Activated effector memory CD4-positive, alpha-beta T cell treated with Interleukin-2 at 50 U/mL for 16 hours (primary cell): ENCODE measurements around the gene GLIS1.

Source experiments
- DNase-seq: peaks from one replicate; pipeline ENCODE4 v3.0.0-alpha.2; 2020

The GLIS1 gene

DNA sequence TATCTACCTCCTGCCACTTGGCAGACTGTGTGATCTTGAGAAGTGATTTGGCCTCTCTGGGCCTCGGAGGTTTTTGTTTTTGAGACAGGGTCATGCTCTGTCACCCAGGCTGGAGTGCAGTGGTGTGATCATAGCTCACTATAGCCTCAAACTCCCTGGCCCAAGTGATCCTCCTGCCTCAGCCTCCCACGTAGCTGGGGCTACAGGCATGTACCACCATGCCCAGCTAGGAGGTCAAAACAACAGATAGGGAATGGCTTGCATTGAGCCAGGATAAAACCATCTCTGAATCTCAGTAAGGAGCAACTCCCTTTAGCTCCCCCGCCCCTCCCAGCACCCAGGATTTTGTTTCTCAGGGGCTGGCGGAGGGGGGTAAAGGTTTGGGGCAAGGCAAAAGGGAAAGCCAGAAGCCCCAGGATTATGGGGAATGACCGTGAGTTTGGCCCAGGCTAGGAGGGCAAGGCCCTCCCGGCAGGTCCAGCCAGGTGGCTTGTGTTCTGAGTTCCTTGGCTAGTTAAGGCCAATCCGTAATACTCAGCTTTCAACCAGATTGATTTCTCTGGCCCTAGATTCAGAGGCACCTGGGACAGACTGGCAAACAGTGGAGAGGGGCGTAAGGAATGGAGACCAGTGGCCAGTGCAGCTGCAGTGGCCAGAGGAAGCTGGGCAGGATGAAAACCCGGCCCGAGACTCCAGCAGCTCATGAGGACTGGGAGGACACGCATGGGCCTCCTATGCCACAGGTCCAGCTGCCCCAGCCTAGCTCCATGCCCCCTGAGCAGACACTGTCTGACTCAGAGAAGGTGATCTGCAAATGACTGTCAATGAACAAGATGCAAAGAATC, 149.7 kb downstream of the GLIS1 start:
- DNase-seq: no peak

DNA sequence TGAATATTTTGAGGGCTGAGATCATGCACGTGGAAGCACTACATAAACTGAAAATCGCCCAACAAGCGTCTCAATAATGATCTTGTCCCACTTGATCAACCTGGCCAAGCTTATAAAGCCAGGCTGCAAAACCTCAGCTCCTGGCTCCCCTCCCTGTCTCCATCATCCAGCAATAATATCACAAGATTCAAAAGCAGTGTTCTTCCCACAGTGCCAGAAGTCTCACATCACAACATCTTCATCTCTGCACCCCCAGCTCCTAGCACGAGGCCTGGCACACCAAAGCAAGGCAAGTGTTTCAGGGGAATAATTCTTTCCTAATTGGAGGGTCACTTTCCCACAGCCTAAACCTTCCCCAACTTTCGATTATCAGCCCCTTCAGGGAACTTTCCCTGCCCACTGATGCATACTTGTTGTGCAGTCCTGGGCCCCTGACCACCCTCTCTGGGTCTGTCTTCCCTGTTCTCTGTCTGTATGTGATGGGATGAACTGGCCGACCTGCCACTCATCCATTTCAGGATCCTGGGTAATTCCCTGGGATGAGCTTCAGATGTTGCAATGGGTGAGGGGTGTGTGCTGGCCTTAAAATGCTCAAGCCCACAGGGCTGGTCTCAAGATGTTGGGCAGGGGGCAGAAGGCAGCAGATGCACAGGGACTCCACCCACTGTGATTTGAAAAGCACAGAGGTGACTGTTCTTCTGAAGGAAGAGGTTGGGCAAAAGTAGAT, 150.7 kb downstream of the GLIS1 start:
- no peak for DNase-seq

DNA sequence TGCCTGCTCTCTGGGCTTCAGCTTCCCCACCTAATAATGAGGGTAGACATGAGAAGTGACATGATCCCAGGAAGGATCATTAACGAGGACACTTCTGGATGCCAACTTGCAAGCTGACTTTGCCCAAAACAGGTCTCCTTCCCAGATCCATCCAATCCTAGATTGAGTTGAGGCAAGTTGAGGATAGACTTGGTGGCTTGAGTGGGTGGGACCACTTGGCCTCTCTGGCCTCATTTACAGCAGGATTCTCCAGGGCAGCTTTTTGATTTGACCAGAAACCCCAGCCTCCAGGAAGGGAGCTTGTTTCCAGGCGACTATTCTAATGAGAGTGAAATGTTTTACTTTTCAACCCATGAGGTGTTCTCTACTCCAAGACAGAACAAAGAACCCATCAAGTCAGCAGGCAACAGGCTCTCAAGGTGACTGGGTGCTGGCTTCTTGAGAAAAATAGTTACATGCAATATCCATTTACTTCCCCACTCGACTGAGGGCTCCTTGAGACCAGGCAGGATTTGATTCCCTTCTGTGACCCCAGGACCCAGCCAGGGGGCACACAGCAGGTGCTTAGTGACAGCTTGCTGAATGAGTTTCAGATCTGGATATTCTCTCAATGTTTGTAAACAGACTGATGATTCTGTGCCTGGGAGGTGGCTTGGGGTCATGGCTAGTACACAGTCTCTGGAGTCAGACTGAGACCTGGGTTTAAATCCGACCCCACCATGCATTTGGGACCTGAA, 151.5 kb downstream of the GLIS1 start:
- no peak for DNase-seq

DNA sequence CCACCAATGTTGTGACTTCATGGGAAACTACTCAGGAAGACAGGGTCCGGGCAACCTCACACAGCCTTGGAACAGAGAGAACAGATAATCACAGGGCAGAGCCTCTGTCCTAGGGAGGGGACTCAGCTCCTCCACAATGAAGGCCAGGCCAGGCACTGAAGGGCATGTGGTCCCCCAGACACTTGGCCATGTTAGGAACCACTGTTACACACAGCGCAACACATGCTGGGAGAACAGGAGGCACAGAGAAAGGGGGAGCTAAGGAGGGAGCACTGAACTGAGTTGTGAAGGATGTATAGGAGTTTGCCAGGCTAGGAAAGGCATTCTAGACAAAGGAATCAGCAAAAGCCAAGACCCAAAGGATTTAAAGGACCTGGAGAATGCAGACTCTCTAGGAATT, 152.2 kb downstream of the GLIS1 start:
- no peak for DNase-seq

DNA sequence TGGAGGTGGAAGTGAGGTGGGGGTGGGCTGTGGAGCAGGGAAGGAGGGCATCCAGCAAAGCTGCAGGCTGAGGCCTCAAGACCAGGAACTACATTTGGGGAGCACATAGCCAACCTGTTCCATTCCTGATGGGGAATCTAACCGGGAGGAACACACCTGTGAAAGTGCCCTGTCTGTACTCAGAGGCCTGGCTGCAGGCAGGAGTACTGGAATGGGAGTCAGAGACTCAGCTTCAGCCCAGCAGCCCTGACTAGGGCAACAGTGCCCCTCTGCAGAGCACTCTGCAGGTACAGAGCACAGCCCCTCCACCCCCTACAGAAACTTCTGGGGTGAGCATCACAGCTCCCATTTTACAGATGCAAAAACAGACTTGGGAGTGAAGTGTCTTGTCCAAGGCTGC, 153.4 kb downstream of the GLIS1 start:
- DNase-seq: no peak

DNA sequence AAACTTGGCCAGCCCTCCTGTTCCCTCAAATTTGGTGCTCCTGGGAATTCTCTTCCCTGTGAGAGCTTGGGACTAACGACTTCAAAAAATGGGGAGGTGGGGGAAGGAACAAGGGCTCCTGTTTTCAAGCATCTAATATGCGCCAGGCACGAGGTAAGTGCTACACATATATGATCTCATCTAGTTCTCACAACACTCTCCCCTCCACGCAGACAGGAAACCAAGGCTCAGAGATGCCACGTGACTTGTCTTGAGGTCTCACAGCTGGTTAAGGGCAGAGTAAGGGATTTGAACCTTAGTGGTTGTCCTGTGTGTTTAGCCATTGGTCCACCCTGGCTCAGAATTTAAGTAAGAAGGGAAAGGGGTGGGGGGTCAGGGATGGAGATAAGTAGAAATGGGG, 153.8 kb downstream of the GLIS1 start:
- DNase-seq: no peak

DNA sequence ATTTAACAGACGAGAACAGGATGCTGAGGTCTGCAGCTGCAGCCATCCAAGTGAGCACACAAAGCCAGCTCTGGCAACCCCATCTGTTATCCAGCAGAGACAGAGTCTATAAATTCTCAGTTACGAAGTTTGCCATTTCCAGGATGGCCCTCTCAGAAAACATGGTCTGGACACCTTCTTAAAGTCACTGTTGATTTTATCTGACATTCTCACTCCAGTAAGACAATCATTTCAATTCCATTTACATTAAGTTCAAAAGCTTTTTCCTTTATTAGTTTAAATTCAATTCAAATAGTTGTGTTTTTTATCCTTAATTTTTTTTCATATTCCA, 154.2 kb downstream of the GLIS1 start:
- DNase-seq: no peak

DNA sequence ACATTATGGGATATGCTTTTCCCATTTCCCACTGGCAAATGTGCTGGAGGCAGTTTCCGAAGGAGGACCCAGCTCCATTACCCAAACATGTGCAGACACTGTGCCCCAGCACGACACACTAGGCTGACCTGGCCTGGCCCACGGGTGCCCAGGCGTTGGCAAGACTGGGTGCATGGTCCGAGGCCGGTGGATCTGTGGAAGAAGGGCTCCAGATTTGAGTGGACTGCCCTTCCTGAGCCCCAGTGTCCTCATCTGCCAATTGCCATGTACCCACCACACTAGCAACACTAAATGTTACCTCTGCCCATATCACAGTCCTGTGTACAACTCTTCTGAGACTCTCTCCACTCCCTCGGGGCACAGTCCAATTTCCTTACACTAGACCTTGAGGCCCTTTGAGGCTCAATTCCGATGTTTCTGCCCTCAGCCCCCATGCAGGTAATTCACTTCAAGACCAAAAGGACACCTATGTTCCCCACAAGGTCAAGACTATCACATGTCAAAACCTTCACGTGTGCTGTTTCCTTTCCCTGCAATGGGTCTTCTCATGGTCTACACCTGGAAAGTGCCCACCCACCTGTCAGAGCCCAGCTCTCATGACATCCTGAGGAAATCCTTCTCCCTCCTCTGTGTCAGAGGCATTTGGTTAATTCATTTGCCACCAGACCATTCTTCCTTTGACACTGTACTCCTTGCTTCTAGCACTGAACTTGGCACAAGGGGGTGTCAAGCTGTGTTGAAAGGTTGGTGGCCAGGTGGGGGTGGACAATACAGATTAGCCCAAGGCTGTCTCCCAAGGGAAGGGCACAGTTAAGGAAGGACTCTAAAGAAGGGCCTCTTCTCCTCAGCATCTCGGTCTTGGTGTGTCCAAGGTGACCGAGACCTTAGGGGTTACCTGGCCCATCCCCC, 154.8 kb downstream of the GLIS1 start:
- DNase-seq: no peak

DNA sequence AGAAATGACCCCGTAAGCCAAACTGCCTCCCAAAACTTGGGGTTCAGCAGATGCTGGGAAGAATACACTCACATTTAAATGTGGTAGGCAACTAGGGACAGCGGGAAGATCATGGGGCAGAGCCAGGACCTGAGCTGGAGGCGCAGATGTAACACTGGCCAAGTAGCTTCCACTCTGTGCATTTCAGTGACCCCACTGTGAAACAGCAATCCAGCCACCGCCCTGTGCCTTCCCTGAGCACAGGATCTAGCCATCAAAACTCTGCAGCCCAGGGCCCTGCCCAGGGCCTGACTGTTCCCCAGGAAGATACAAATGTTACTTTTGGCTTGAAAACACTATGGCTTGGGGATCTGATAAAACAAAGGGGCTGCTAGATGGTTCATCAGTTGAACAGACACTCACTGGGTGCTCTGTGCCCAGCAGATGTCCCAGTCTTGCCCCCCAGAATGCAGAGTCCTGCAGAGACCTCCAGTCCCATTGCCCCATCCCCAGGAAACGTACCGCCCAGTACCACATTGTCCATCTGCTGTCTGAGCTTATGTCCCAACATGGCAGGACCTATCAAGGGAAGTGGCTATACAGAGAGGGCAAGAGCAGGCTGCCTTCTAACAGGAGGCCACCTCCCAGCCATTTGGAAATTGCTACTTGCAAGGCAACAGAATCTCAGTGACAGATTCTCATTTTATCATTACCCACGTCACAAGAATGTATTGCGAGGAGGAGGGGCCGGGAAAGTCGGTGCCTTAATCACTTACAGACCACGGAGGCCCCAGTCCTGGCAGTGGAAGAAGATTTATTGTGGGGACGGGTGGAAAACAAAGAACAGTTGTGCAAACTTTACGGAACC, 155.7 kb downstream of the GLIS1 start:
- DNase-seq: no peak

DNA sequence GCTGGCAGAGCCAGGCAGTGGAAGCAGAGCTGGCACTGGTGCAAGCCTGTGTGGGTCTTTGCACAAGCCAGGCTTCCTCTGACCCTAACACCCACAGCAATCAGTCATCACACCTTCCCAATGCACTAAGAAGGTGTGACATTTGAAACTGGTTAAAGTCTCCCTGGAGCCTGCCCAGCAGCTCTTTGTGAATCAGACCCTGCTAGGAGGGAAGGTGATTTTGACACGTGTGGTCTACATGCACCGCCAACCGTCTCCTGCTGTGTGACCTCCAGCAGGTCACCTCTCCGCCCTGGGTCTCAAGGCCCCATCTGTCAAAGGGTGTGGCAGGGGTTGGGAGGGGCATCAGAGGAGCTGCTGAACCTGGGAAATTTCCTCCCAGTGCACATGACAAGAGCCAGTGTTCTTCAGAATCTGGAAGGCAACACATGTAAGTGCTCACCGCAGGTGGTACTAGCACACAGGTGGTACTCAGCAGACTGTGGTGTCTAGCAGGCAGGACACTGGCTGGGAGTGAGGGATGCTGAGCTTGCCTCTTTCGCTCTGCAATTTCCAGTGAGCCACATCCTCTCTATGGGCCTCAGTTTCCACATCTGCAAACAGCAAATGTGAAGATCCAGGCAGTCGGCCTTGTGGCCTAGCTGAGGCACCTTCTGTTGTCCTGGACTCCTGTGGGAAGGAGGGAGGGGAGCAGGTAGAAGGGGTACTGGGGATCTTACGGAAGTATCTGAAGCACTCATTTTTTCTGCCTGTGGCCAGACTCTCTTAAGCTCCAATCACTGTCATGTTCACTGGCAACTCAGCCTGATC, 156.5 kb downstream of the GLIS1 start:
- no peak for DNase-seq

DNA sequence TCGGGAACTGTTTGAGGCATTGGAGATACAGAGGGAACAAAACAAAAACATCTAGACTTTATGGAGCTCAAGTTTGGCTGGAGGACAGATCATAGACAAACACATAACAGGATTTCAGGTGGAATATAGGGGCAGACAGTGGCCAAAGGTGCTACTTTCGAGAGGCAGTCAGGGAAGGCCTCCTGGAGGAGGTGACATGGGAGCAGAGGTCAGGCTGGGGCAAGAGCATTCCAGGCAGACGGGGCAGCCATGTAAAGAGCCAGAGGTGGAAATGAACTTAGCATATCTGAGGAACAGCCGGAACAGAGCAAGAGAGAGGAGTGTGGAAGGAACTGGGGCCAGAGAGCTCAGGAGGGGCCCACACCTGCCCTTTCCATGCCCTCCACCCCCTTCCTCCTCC, 157.5 kb downstream of the GLIS1 start:
- no peak for DNase-seq

DNA sequence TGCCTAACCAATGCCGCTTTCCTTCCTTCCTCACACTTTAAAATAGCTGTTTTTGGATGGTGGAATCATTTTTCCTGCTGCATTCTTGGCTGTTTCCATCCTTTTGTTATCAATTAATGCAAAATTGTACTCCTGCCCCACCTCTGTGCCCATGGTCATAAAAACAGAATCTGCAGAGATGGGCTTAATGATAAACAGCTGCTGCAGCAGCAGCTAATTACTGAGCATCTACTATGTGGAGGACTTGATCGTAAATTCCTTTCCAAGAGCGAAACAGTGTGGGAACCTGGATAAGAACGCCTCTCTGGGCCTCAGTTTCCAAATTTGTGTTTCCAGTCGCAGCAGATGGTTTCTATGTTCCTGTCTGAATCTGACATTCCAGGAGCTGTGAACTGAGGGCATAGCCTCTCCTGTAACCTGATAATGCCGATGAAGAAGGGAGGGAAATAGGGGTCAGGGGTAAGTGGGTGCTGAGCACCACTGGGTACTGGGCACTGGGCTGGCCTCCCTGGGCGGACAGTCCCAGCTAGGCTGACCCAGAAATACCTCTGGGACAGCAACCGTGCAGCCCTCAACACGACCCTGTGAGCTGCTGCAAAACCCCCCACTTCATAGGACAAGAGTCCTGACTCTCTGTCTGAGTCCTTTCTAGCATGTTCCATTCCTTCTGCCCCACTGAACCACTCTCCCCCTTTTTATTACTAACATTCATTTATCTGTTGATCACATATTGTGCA, 158.1 kb downstream of the GLIS1 start:
- no peak for DNase-seq

DNA sequence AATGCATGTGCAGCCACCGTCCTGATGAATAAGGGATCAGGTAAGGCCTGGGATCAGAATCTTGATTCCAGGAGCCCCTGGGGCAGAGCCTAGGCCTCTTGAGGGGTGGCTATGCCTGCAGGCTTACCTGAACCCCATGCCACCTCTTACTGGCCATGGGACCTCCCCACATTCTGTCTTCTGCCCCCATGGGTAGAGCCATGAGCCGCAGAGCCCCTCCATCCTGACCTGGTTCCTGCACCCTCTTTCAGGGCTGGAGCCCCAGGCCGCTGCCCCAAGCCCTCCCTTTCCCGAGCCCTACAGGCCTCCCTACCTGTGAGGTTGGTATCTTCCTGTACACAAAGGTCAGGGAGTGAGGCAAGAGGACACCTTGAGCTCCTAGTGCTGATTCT, 159.0 kb downstream of the GLIS1 start:
- DNase-seq: no peak

DNA sequence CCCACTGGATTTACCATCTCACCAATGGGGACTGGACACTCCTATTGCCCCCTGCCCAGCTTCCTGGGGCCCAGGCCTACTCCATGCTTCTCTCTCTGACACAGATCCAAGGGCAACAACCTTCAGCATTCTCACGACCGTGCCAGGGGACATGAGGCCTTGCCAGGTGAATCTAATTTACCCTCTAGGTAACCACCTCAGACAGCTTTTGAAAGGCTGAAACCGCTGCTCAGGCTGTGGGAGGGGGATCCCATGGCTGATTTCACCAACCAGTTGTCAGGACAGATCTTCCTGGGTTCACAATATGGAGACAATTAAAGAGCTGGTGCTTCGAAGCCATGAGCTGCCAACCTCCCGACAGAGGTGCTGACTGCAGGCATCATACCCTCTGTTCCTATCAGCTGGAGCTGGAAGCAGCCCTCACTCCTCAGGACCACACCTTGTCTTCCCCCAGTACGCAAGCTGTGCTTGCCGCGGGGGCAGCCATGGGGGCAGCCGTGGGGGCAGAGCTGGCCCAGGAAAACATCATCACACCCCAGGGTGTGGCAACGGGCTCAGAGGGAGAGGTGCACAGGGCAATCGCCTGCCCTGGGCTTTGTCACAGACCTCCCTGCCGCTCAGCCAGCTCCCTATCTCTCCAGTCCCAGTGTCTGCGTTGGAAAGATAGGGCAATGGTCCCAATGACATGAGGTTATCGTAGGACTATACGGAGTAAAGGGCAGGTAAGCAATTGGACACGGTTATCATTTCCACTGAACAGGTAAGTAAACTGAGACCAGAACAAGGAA, 159.5 kb downstream of the GLIS1 start:
- DNase-seq: no peak

DNA sequence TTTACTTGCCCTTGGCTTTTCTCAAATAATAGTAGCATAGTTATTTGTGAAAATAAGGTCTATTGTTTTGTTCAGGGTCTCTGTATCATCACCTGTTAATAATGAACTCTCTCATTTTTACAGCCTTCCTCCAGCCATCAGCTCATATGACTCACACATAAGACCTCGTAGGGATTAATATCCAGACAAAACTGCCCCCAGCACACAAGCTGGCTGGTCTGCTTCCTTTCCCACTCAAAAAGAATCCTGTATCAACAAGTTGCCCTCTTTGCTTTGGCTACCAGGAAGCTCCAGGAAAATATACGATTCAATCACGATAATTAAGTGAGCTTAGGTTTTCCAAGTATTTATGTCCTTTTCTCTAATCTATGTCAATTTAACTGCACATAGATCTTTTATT, 160.6 kb downstream of the GLIS1 start:
- no peak for DNase-seq

DNA sequence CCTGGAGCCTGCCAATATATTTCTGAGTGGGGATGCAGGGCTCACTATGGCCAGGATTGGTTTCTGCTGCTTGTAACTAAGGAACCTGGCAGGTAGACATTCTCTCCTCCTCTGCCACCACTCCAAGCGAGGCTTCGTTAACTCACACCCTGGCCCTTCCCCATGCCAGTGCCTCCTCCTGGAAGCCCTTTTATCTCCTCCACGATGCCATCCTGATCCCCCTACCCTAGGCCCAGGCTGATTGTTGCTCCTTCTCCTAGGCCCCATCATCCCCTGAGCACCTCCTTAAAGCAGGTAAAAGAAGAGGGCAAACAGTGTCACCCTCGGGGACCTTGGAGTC, 161.2 kb downstream of the GLIS1 start:
- no peak for DNase-seq

DNA sequence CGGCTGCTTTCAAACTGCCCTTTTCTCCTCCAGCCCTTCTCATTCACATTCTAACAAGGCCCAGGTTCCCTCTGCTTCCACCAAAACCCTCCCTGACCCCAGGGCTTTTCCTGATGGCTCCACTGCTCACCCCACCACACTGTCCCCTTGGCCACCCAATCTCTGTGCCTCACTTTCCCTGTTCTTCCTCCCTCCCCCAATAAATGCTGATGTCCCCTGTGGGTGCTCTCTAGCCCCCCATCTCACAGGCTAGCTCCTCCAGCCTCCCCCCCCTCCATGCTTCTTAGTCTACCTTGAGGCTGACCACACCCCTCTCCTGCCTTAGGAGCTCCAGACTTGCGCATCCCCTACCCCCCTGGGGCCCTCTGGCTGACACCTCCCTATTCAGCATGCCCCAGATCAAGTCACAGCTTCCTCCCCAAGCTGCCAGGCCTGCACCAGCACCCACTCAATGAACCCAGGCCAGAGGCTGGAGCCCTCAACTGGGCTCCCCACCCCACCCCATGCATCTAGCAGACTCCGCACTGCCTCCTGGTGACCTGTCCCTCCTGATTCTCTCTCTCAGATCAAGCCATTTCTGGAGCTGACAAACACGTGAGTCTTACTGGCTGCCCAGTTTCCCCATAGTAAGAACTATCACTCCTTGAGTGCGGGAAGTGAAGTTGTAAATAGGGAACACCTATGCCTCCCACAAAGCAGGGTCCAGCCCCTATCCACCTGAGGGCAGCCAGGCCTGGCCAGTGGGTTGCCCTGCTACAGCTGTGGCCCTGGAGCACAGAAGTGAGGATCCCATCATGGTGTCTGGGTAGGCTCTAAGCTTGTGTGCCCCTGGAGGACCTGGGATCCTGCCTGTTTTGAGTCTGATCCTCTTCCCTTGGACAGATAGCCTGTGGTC, 161.9 kb downstream of the GLIS1 start:
- DNase-seq: no peak

DNA sequence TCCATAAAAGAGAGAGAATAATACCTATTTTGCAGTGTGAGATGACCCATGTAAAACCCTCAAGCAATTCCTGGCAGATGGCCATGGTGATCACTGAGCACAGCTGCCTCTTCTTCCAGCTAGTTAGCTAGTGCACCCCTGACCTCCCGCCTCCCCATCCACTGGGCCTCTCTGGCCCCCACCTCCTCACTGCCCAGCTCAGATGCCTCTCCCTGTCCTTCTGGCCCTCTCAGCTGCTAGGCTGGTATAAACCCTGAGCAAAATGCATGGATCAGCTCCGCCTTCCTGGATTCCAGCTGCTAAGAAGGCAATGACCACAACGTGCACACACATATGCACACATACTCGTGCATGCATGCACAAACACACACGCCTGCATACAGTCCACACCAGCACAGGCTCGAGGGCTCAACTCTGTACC, 162.6 kb downstream of the GLIS1 start:
- no peak for DNase-seq

DNA sequence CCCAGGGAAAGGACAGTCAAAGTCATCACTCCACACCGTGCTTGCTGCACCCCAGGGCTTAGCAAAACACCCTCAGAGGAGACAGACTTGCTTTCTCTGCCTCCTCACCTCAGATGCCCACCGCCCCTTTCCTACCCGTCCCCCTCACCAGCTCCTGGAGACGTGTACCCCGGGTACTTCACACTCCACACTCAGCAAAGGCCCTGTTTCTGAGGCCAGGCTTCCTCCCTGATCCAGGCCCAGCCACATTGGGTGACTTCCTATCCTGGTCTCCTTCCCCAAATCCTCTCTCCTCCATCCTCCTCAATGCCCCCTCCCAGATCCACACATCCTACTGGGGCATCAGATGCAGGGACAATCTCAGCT, 163.0 kb downstream of the GLIS1 start:
- DNase-seq: no peak
